LNCAP (cell line): ENCODE measurements around the gene DPF1.

Experiments used
- CTCF ChIP-seq: fragments of 450-650 bp; IDR thresholded peaks from 2 replicates; pipeline ENCODE4 v1.5.1; 2017; ENCODE audit warnings: mild to moderate bottlenecking

The DPF1 gene

GRCh38 chr19:38211151-38211591 is 12.9 kb downstream of the DPF1 start:
- TF ChIP-seq CTCF: no peak

- no peak for TF ChIP-seq CTCF
These were observed 13.5 kb downstream of the DPF1 start for GRCh38 chr19:38210458-38210987.

GRCh38 chr19:38209671-38210457 is 14.2 kb downstream of the DPF1 start:
- TF ChIP-seq CTCF: no peak

- no peak for TF ChIP-seq CTCF
These were observed 14.9 kb downstream of the DPF1 start for GRCh38 chr19:38209152-38209551.

- no peak for TF ChIP-seq CTCF
These were observed 15.5 kb downstream of the DPF1 start for GRCh38 chr19:38208571-38208970.

- no peak for TF ChIP-seq CTCF
These were observed 16.5 kb downstream of the DPF1 start for GRCh38 chr19:38207543-38207942.

- no peak for TF ChIP-seq CTCF
These were observed 17.1 kb downstream of the DPF1 start for GRCh38 chr19:38206928-38207327.
